Endodermal cell (in vitro differentiated cells): ENCODE results near the gene MRTFB. TPM values are rescaled to one million over a fixed set of nuclear protein-coding genes. Genes with fewer than 3 reads are reported as not detected.

Source experiments
- DNase-seq: peaks from one replicate; pipeline ENCODE4 v3.0.0-alpha.2; 2017
- H3K27ac ChIP-seq: 2 replicates; pipeline ENCODE4 v1.5.1; 2013; ENCODE audit warnings: mild to moderate bottlenecking, low read depth, low read length, moderate library complexity
- H3K27me3 ChIP-seq: 2 replicates; pipeline ENCODE4 v1.6.1; 2013; ENCODE audit warnings: mild to moderate bottlenecking, low read length, moderate library complexity; ENCODE audit not compliant: insufficient read depth, control insufficient read depth, poor library complexity, severe bottlenecking
- H3K36me3 ChIP-seq: 2 replicates; pipeline ENCODE4 v1.7.0; 2013; ENCODE audit warnings: mild to moderate bottlenecking, low read length, moderate library complexity; ENCODE audit not compliant: control insufficient read depth, insufficient read depth
- H3K4me1 ChIP-seq: one replicate; pipeline ENCODE4 v1.7.0; 2013; ENCODE audit warnings: low read length; ENCODE audit not compliant: control insufficient read depth, insufficient read depth
- H3K4me3 ChIP-seq: 2 replicates; pipeline ENCODE4 v1.5.1; 2013; ENCODE audit warnings: mild to moderate bottlenecking, low read length, moderate library complexity
- H3K9ac ChIP-seq: 2 replicates; pipeline ENCODE4 v1.6.1; 2013; ENCODE audit warnings: mild to moderate bottlenecking, low read length, moderate library complexity; ENCODE audit not compliant: poor library complexity, severe bottlenecking; ENCODE audit errors: extremely low read depth
- H3K9me3 ChIP-seq: 2 replicates; pipeline ENCODE4 v1.6.1; 2013; ENCODE audit warnings: mild to moderate bottlenecking, low read length, moderate library complexity; ENCODE audit not compliant: control insufficient read depth
- H3K27ac Mint-ChIP-seq: 2 replicates; pipeline ENCODE4 v1.8.0; 2020; ENCODE audit warnings: mixed read lengths
- H3K27me3 Mint-ChIP-seq: 2 replicates; pipeline ENCODE4 v1.8.0; 2021; ENCODE audit warnings: mild to moderate bottlenecking, mixed read lengths; ENCODE audit not compliant: insufficient read depth
- H3K36me3 Mint-ChIP-seq: 2 replicates; pipeline ENCODE4 v1.8.0; 2020; ENCODE audit warnings: low read depth, mixed read lengths
- H3K4me1 Mint-ChIP-seq: 2 replicates; pipeline ENCODE4 v1.8.0; 2020; ENCODE audit warnings: mixed read lengths
- H3K4me3 Mint-ChIP-seq: 2 replicates; pipeline ENCODE4 v1.8.0; 2020; ENCODE audit warnings: mild to moderate bottlenecking, moderate library complexity, mixed read lengths
- H3K9me3 Mint-ChIP-seq: 2 replicates; pipeline ENCODE4 v1.8.0; 2020; ENCODE audit warnings: mild to moderate bottlenecking, mixed read lengths
- WGBS, 2 experiments: methylation state at CpG; one replicate each; pipeline versions ENCODE4 v1.1.5 to v1.1.7; 2013; ENCODE audit warnings: missing lambda C conversion rate in 2 of 2, mixed read lengths in 1 of 2; ENCODE audit not compliant: insufficient coverage in 1 of 2, insufficient read length in 1 of 2; 5-methylcytosine and 5-hydroxymethylcytosine counted together
- total RNA-seq, 2 donors: library from RNA; stranded (reverse); fragmentation: NEBNext Ultra II Directional in 1 of 2; extraction: Animal tissue kit (Norgen Biotek cat#: 25700) in 1 of 2; gene quantifications; 2 replicates in 1 of 2; 3 replicates in 1 of 2; pipeline ENCODE4 v1.2.1, GENCODE V29; 2021
- TF ChIP-seq, protein P1 (sequence below): fragments of 200-600 bp; sonication (generic); conservative IDR thresholded peaks from 2 replicates; pipeline ENCODE4 v1.5.0; 2021; ENCODE audit warnings: antibody characterized with exemption, mild to moderate bottlenecking

MRTFB gene
- total RNA-seq, 2 donors from 2014 or later: 49.4 to 58.6 TPM

DNA sequence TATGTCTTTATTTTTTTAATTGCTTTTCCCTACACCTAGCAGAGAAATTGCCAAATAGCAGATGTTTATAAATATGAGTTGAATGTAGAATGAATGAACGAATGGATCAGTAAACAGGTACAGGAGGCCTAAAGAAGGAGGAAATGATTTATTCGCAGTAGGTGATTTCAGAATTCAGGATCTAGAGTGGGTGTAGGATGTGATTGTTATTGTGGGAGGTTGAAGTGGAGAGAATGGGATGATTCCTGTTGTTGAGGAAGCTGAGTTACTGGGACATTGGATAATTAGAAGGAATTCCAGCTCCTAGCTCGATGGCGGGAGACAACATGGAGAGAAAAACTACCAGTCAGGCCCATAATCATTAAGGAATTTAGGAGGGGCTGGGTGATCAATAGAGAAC lies 42.2 kb downstream of the MRTFB start:
- Mint-ChIP-seq H3K36me3 (no peaks in the 10 kb centered on the region), H3K9me3 (no peaks in the 10 kb centered on the region), H3K4me1 (peaks cover 20% of the 10 kb centered on the region), H3K4me3 (no peak overlapping the region), H3K27ac (no peak overlapping the region), H3K27me3 (no peaks in the 10 kb centered on the region)
- Histone ChIP-seq H3K4me3 (no peak overlapping the region), H3K36me3 (no peaks in the 10 kb centered on the region), H3K9ac (no peak overlapping the region), H3K27ac (no peak overlapping the region), H3K27me3 (no peaks in the 10 kb centered on the region), H3K9me3 (no peaks in the 10 kb centered on the region), H3K4me1 (no peaks in the 10 kb centered on the region)
- no peak for DNase-seq
- WGBS, 2 experiments: 89 to 98% methylated on average over 4 of the region's 4 CpGs
- TF ChIP-seq, protein P1, sequence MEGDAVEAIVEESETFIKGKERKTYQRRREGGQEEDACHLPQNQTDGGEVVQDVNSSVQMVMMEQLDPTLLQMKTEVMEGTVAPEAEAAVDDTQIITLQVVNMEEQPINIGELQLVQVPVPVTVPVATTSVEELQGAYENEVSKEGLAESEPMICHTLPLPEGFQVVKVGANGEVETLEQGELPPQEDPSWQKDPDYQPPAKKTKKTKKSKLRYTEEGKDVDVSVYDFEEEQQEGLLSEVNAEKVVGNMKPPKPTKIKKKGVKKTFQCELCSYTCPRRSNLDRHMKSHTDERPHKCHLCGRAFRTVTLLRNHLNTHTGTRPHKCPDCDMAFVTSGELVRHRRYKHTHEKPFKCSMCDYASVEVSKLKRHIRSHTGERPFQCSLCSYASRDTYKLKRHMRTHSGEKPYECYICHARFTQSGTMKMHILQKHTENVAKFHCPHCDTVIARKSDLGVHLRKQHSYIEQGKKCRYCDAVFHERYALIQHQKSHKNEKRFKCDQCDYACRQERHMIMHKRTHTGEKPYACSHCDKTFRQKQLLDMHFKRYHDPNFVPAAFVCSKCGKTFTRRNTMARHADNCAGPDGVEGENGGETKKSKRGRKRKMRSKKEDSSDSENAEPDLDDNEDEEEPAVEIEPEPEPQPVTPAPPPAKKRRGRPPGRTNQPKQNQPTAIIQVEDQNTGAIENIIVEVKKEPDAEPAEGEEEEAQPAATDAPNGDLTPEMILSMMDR: no peak

DNA sequence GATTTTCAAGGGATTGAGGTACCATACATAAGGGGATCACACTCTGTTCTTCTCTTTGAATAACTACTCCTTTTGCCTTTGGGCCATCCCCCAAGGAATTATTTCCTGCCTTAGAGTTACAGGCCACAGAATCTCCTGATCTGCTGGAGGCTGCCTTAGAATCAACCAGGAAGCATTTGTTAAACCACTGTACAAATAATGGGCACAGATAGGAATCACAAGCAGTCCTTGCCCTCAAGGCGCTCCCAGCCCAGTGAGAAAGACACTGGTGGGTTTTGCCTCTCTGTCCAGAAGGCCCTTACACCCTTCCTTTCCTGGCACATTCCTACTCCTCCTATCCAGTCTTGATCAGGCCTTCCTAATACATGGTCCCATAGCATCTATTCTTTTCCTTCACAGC lies 45.9 kb downstream of the MRTFB start:
- H3K27ac ChIP-seq: no peak overlapping the region
- TF ChIP-seq, protein P1: no peak
- no peaks in the 10 kb centered on the region for H3K4me1 ChIP-seq
- DNase-seq: no peak
- H3K27me3 ChIP-seq: no peaks in the 10 kb centered on the region
- Mint-ChIP-seq H3K9me3 (no peaks in the 10 kb centered on the region), H3K36me3 (peaks cover 2% of the 10 kb centered on the region), H3K27me3 (no peaks in the 10 kb centered on the region), H3K27ac (no peak overlapping the region), H3K4me1 (peaks cover 9% of the 10 kb centered on the region), H3K4me3 (no peak overlapping the region)
- H3K36me3 ChIP-seq: no peaks in the 10 kb centered on the region
- 93 to 100% methylated on average over 1 of the region's 1 CpG for WGBS, 2 experiments
- H3K9me3 ChIP-seq: no peaks in the 10 kb centered on the region
- no peak overlapping the region for H3K4me3 ChIP-seq
- no peak overlapping the region for H3K9ac ChIP-seq

- no peak overlapping the region for H3K9ac ChIP-seq
- no peak for DNase-seq
- H3K36me3 ChIP-seq: no peaks in the 10 kb centered on the region
- H3K27ac ChIP-seq: no peak overlapping the region
- no peaks in the 10 kb centered on the region for H3K4me1 ChIP-seq
- H3K9me3 ChIP-seq: no peaks in the 10 kb centered on the region
- peaks cover 12% of the 10 kb centered on the region for H3K4me1 Mint-ChIP-seq
- no peaks in the 10 kb centered on the region for H3K27me3 ChIP-seq
- H3K27ac Mint-ChIP-seq: no peak overlapping the region
- H3K9me3 Mint-ChIP-seq: peaks cover 4% of the 10 kb centered on the region
- no peak overlapping the region for H3K4me3 ChIP-seq
- no peaks in the 10 kb centered on the region for H3K27me3 Mint-ChIP-seq
- WGBS, 2 experiments: 93 to 97% methylated on average over 3 of the region's 4 CpGs
- H3K36me3 Mint-ChIP-seq: peaks cover 11% of the 10 kb centered on the region
- TF ChIP-seq, protein P1: no peak
- H3K4me3 Mint-ChIP-seq: no peak overlapping the region
Measured at GRCh38 chr16:14119799-14120198, 48.7 kb downstream of the MRTFB start.
